SH-SY5Y (cell line): ENCODE results near the gene WAC.

ENCODE experiments used
- GATA2 ChIP-seq: IDR thresholded peaks from 2 replicates; pipeline ENCODE4 v1.6.1; 2011; ENCODE audit warnings: mild to moderate bottlenecking, low read depth, low read length
- GATA3 ChIP-seq: IDR thresholded peaks from 2 replicates; pipeline ENCODE4 v1.6.1; 2011; ENCODE audit warnings: low read depth, mild to moderate bottlenecking, low read length, moderate library complexity

Gene WAC

GRCh38 chr10:28514648-28515047 lies 18.3 kb upstream of the WAC start:
- TF ChIP-seq GATA3 = no peak
- TF ChIP-seq GATA2 = no peak

GRCh38 chr10:28520346-28520745 lies 12.6 kb upstream of the WAC start:
- TF ChIP-seq GATA3 (no peak), GATA2 (no peak)

- no peak for TF ChIP-seq GATA3
- no peak for TF ChIP-seq GATA2
These were observed 9.1 kb upstream of the WAC start for GRCh38 chr10:28523725-28524252.

GRCh38 chr10:28530751-28531150 lies 2.2 kb upstream of the WAC start:
- TF ChIP-seq GATA3 (no peak), GATA2 (no peak)

GRCh38 chr10:28533186-28533564 lies 257 bp downstream of the WAC start:
- no peak for TF ChIP-seq GATA3
- TF ChIP-seq GATA2 = no peak

GRCh38 chr10:28533571-28534304 lies 820 bp downstream of the WAC start:
- TF ChIP-seq GATA2 = peak; percentile 7; the same call in 1 of the 2 replicates
- TF ChIP-seq GATA3 = no peak

- no peak for TF ChIP-seq GATA3
- TF ChIP-seq GATA2 = no peak
These were observed 2.9 kb downstream of the WAC start for GRCh38 chr10:28535846-28536245.

GRCh38 chr10:28538595-28538994 lies 5.7 kb downstream of the WAC start:
- TF ChIP-seq GATA2 (no peak), GATA3 (no peak)

GRCh38 chr10:28540145-28540544 lies 7.2 kb downstream of the WAC start:
- no peak for TF ChIP-seq GATA3
- no peak for TF ChIP-seq GATA2

- no peak for TF ChIP-seq GATA2
- no peak for TF ChIP-seq GATA3
These were observed 8.9 kb downstream of the WAC start for GRCh38 chr10:28541717-28542365.

- TF ChIP-seq GATA3 = no peak
- no peak for TF ChIP-seq GATA2
These were observed 9.8 kb downstream of the WAC start for GRCh38 chr10:28542728-28543127.

- no peak for TF ChIP-seq GATA3
- TF ChIP-seq GATA2 = no peak
These were observed 11.1 kb downstream of the WAC start for GRCh38 chr10:28544058-28544457.

- TF ChIP-seq GATA2 (no peak), GATA3 (no peak)
These were observed 13.2 kb downstream of the WAC start for GRCh38 chr10:28545967-28546644.

- TF ChIP-seq GATA2 (no peak), GATA3 (no peak)
These were observed 16.0 kb downstream of the WAC start for GRCh38 chr10:28548781-28549498.

- TF ChIP-seq GATA3 (no peak), GATA2 (no peak)
These were observed 18.2 kb downstream of the WAC start for GRCh38 chr10:28551086-28551485.
